GM12892 (cell line): Measurements from ENCODE around the gene PJVK.

Experiments
- POLR2A ChIP-seq: IDR thresholded peaks from 2 replicates; pipeline ENCODE4 v1.6.1; 2011; ENCODE audit warnings: low read depth, low read length, control low read depth
- POLR2AphosphoS5 ChIP-seq: IDR thresholded peaks from 2 replicates; pipeline ENCODE4 v1.6.1; 2011; ENCODE audit warnings: low read depth, low read length, control low read depth

- no peak for TF ChIP-seq POLR2A
- no peak for TF ChIP-seq POLR2AphosphoS5
Observed at GRCh38 chr2:178428396-178428806, 22.8 kb upstream of the PJVK start.
